Body of pancreas (tissue), 4 donors: ENCODE data around the gene KREMEN1. TPM values are rescaled to one million over a fixed set of nuclear protein-coding genes. Genes with fewer than 3 reads are reported as not detected.

Experiments
- ATAC-seq: fragments of 150-250 bp; one replicate; pipeline ENCODE4 v1.9.1; 2016
- DNase-seq, 4 donors: peaks; one replicate each; pipeline ENCODE4 v3.0.0-alpha.2; 2019
- H3K27ac ChIP-seq, 4 donors: fragments of 200-600 bp; sonication (generic); 1 replicate in 3 of 4; 2 replicates in 1 of 4; pipeline versions ENCODE4 v1.5.1 to v1.6.1; 2016 to 2019; ENCODE audit warnings: mild to moderate bottlenecking in 1 of 4, mixed read lengths in 1 of 4, moderate library complexity in 1 of 4
- H3K27me3 ChIP-seq, 2 donors: fragments of 200-600 bp; sonication (generic); one replicate each; pipeline ENCODE4 v1.6.0; 2016; ENCODE audit warnings: mild to moderate bottlenecking in 1 of 2
- H3K36me3 ChIP-seq, 2 donors: fragments of 200-600 bp; sonication (generic); replicated peaks in 1 of 2; 2 replicates each; pipeline ENCODE4 v1.5.1; 2016; ENCODE audit warnings: low read depth in 2 of 2; ENCODE audit not compliant: insufficient read depth in 1 of 2
- H3K4me1 ChIP-seq: fragments of 200-600 bp; sonication (generic); one replicate; pipeline ENCODE4 v1.6.0; 2016
- H3K4me3 ChIP-seq, 2 donors: fragments of 200-600 bp; sonication (generic); 1 replicate in 1 of 2; 2 replicates in 1 of 2; pipeline ENCODE4 v1.5.1; 2016 to 2019
- H3K9me3 ChIP-seq, 3 donors: fragments of 200-600 bp; sonication (generic); 1 replicate in 2 of 3; 2 replicates in 1 of 3; pipeline ENCODE4 v1.5.1; 2016
- POLR2A ChIP-seq, 3 donors: fragments of 450-650 bp; IDR thresholded peaks; one replicate each; pipeline ENCODE4 v1.6.1; 2016; ENCODE audit warnings: antibody characterized with exemption in 3 of 3, mild to moderate bottlenecking in 2 of 3
- WGBS, 2 donors: methylation state at CpG; one replicate each; pipeline ENCODE4 v1.1.5; 2017; 5-methylcytosine and 5-hydroxymethylcytosine counted together
- intact Hi-C: fragments of 100-400 bp; cut with DNase I; formaldehyde crosslinking; loops from one replicate; pipeline ENCODE4 v1.15.1; 2023
- total RNA-seq, 2 donors: library from RNA; depleted of rRNA; stranded (reverse); fragments of >200 nt; gene quantifications; one replicate each; pipeline ENCODE4 v1.1.0, GENCODE V29; 2016
- TF ChIP-seq, protein P1 (sequence below), 7 experiments: fragments of 450-650 bp in 4 of 7; fragments of 200-600 bp in 3 of 7; sonication (generic) in 3 of 7; IDR thresholded peaks; one replicate each; pipeline ENCODE4 v1.5.1; 2016 to 2019; ENCODE audit warnings: antibody characterized with exemption in 7 of 7

The KREMEN1 gene
- total RNA-seq, 2 donors from 2014 or later, result 6.6 to 7.3 TPM

DNA sequence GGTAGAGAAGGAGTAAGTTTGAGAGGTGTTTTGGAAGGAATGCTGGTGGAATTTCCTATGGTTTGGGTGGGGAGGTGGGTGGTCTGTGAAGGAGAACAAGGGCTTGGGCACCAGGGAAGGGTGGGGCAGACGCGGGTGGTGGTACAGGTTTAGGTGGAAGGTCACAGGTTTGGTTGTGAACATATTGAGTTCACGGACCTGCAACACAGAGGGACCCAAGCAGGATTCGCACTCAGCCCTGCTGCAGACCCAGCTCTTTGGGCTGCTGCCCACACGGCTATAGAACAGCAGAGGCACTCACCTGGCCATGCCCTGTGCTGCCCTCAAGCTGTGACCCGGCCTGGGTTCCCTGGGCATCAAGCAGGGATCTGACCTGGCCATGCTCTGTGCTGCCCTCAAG lies 99.4 kb downstream of the KREMEN1 start:
- no peak for TF ChIP-seq POLR2A (IDR thresholded peaks at IDR 0.05)
- TF ChIP-seq, protein P1, sequence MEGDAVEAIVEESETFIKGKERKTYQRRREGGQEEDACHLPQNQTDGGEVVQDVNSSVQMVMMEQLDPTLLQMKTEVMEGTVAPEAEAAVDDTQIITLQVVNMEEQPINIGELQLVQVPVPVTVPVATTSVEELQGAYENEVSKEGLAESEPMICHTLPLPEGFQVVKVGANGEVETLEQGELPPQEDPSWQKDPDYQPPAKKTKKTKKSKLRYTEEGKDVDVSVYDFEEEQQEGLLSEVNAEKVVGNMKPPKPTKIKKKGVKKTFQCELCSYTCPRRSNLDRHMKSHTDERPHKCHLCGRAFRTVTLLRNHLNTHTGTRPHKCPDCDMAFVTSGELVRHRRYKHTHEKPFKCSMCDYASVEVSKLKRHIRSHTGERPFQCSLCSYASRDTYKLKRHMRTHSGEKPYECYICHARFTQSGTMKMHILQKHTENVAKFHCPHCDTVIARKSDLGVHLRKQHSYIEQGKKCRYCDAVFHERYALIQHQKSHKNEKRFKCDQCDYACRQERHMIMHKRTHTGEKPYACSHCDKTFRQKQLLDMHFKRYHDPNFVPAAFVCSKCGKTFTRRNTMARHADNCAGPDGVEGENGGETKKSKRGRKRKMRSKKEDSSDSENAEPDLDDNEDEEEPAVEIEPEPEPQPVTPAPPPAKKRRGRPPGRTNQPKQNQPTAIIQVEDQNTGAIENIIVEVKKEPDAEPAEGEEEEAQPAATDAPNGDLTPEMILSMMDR (IDR thresholded peaks at IDR 0.05), result no peak
- peaks cover 0 to 8% (median 0%) of the 10 kb centered on the region in 3 donors for H3K9me3 ChIP-seq
- H3K27ac ChIP-seq, result no peak overlapping the region
- WGBS, 2 donors, result 85 to 97% methylated on average over 5 to 6 of the region's 6 CpGs
- intact Hi-C loops, result no loop called here
- no peaks in the 10 kb centered on the region for H3K4me1 ChIP-seq
- H3K4me3 ChIP-seq, result no peak overlapping the region
- DNase-seq, result no peak
- ATAC-seq, result no peak
- no peaks in the 10 kb centered on the region for H3K27me3 ChIP-seq
- no peaks in the 10 kb centered on the region for H3K36me3 ChIP-seq

DNA sequence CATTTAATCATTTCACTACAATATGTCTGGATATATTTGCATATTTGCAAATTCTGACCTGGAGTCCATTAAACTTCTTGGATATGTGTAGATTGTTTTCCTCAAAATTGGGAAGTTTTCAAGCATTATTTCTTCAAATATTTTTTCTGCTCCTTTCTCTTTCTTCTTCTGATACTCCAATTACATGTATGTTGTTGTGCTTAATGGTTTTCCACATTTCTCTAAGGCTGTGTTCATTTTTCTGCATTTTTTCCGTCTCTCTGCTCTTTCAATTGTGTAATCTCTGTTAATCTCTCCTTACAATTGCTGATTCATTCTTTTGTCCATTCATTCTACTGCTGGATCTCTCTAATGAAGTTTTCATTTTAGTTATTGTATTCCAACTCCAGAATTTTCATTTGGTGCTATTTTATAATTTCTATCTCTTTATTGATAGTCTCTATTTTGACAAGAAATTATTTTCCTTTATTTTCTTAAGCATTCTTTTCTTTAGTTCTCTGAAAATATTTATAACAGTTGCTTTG lies 102.5 kb downstream of the KREMEN1 start:
- intact Hi-C loops, result no loop called here
- WGBS, 2 donors, result 75 to 81% methylated on average over 1 of the region's 1 CpG
- Histone ChIP-seq H3K27ac (no peak overlapping the region), H3K9me3 (peaks cover 0 to 8% (median 0%) of the 10 kb centered on the region in 3 donors), H3K4me1 (no peaks in the 10 kb centered on the region), H3K36me3 (no peaks in the 10 kb centered on the region), H3K27me3 (no peaks in the 10 kb centered on the region), H3K4me3 (no peak overlapping the region)
- no peak for ATAC-seq
- no peak for TF ChIP-seq POLR2A (IDR thresholded peaks at IDR 0.05)
- TF ChIP-seq, protein P1 (IDR thresholded peaks at IDR 0.05), result no peak
- DNase-seq, result no peak

DNA sequence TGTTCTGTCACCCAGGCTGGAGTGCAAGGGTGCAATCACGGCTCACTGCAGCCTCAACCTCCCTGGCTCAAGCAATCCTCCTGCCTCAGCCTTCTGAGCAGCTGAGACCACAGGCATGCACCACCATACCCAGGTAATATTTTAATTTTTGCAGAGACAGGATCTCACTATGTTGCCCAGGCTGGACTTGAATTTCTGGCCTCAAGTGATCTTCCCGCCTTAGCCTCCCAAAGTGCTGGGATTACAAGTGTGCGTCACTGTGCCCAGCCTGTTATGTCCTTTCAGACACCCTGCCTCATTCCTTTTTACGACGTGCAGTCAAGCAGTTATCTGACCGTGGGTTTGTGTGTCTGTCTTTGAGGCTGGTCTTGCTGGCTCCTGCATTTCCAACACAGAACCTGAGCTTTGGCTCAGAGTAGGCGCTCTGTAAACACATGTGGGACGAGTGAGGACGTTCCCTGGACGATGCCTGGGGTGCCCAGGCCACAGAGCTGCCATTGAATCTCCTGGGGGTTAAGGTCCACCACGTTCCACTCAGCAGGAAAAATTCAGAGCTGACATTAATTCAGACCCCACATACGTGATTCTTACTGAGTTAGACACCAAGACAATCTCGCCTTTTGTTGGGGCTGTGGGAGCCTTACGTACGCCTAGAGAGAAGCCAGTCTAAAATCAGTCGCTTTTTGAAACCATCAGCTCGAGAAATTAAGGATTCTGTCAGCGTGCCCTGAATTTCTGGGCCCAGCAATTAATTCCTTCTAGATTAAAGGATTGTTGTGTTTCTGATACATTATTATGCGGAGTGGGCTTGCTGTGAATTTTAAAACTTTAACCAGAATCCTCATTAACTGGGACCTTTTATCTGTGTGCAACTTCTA lies 111.4 kb downstream of the KREMEN1 start:
- H3K27ac ChIP-seq, result no peak overlapping the region
- TF ChIP-seq, protein P1 (IDR thresholded peaks at IDR 0.05), result no peak
- TF ChIP-seq POLR2A (IDR thresholded peaks at IDR 0.05), result no peak

DNA sequence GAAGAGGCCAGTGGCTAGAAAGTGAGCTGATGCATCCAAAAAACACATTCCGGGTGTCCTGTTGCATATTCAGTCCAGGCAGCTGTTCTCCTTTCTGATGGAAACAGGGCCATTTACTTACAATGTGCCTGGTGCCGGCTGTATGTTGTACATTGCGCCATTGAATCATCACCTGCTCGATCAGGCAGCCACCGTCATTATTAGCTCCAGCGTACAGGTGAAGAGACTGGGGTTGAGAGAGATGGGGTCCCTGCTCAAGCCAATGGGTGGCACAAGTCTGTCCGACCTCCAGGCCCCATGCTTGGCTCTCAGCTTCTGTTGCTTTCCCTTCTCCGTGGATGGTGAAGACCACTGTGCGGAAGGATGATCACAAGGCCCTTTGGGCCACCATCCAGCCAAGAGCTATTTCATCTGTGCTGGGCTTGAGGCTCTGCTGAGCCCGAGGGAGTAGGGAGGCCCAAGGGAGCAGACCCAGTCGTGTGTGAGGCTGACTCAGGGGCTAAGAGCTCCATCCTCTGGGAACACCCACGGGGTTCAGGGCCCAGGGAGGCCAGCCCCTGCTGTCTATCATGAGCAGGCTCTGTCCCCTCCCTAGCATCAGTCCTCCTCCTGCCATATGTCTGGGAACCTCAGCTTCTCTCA lies 112.1 kb downstream of the KREMEN1 start:
- Histone ChIP-seq H3K9me3 (no peaks in the 10 kb centered on the region), H3K4me3 (no peak overlapping the region), H3K27ac (no peak overlapping the region), H3K27me3 (no peaks in the 10 kb centered on the region), H3K4me1 (no peaks in the 10 kb centered on the region), H3K36me3 (no peaks in the 10 kb centered on the region)
- intact Hi-C loops, result no loop called here
- DNase-seq, result no peak
- WGBS, 2 donors, result 78 to 84% methylated on average over 8 to 12 of the region's 12 CpGs
- TF ChIP-seq, protein P1 (IDR thresholded peaks at IDR 0.05), result no peak
- no peak for TF ChIP-seq POLR2A (IDR thresholded peaks at IDR 0.05)
- ATAC-seq, result no peak

More for the DNA sequence above, 111.4 kb downstream of the KREMEN1 start:
- Histone ChIP-seq H3K27me3 (no peaks in the 10 kb centered on the region), H3K4me3 (no peak overlapping the region), H3K4me1 (no peaks in the 10 kb centered on the region), H3K9me3 (no peaks in the 10 kb centered on the region), H3K36me3 (no peaks in the 10 kb centered on the region)
- intact Hi-C loops, result no loop called here
- DNase-seq, result no peak
- 87 to 90% methylated on average over 19 of the region's 19 CpGs for WGBS, 2 donors
- no peak for ATAC-seq
